Left ventricle myocardium inferior (tissue), 1 donor: ENCODE results near the gene RNLS. TPM values are rescaled to one million over a fixed set of nuclear protein-coding genes. Genes with fewer than 3 reads are reported as not detected.

Source experiments
- DNase-seq: peaks from one replicate; pipeline ENCODE4 v3.0.0-alpha.2; 2020
- H3K27ac ChIP-seq: fragments of 200-600 bp; replicated peaks from 2 replicates; pipeline ENCODE4 v1.8.0; 2021
- H3K27me3 ChIP-seq: fragments of 200-600 bp; 2 replicates; pipeline ENCODE4 v1.8.0; 2021; ENCODE audit warnings: low read depth
- H3K36me3 ChIP-seq: fragments of 200-600 bp; 2 replicates; pipeline ENCODE4 v1.8.0; 2021
- H3K4me1 ChIP-seq: fragments of 200-600 bp; 2 replicates; pipeline ENCODE4 v1.8.0; 2021
- H3K4me3 ChIP-seq: fragments of 200-600 bp; 2 replicates; pipeline ENCODE4 v1.8.0; 2021; ENCODE audit warnings: mild to moderate bottlenecking, moderate library complexity
- H3K9me3 ChIP-seq: fragments of 200-600 bp; replicated peaks from 2 replicates; pipeline ENCODE4 v1.8.0; 2021
- CTCF ChIP-seq: fragments of 200-600 bp; IDR thresholded peaks from 2 replicates; pipeline ENCODE4 v1.8.0; 2021; ENCODE audit warnings: antibody characterized with exemption, mild to moderate bottlenecking, borderline replicate concordance
- intact Hi-C: fragments of 100-400 bp; cut with micrococcal nuclease; formaldehyde crosslinking; loops from one replicate; pipeline ENCODE4 v1.11.0; 2022
- total RNA-seq: library from RNA; stranded (reverse); fragmentation: NEBNext Ultra II Directional; extraction: Animal tissue kit (Norgen Biotek cat#: 25700); gene quantifications from one replicate; pipeline ENCODE4 v1.2.1, GENCODE V29; 2021
- donor health status: DM: no; HTN: yes; CAD: no; lungs with severe emphysema.

Gene RNLS
- total RNA-seq, 1 donor from 2014 or later: 14.3 TPM

DNA sequence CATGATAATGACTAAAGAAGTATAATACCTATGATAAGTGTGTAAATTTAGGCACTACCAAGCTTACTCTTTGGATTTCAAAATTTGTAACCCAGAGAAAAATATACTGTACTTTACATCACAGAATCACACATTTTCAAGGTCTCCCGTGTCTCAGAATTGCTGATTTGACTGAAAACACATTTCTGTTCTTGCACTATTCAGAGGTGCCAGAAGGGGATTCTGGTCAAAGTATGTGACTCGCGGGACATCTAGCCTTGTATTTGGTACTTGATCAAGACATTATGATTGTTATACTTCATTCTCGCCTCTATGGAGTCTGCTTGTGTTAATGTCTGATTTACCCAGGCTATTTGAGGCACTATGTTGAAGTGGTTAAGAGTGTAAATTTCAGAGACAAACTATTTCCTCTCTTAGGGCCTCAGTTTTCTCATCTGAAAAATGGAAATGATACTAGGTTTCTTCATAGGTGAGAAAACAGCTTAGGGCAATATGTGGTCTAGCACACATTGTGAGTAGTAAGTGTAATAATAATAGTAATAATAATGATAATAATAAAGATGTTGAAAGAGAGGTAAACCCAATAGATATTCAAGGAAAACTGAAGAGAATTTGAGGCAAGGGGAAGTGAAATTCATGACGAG lies 320.4 kb downstream of the RNLS start:
- H3K27me3 ChIP-seq: no peaks in the 10 kb centered on the region
- DNase-seq: no peak
- H3K27ac ChIP-seq: no peak overlapping the region
- intact Hi-C loops: no loop called here
- H3K4me3 ChIP-seq: no peak overlapping the region
- H3K4me1 ChIP-seq: peaks cover 15% of the 10 kb centered on the region
- H3K9me3 ChIP-seq: no peaks in the 10 kb centered on the region
- no peaks in the 10 kb centered on the region for H3K36me3 ChIP-seq
- TF ChIP-seq CTCF: no peak

DNA sequence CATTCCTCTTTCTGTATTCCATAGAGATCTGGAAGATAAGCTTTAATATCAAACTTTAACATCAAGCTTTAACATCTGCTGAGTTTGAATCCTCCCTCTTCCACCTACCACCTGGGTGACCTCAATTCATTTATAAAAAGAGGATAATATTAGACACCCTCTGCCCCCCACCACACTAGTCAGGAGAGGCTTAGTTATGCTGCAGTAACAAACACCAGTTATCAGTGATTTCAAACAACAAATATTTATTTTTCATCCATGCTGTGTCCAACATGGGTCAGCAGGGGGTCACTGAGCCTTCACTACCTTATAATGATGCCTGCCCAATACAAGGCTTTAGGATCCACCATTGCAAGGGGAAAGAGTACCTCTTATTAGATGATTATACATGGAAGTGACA lies 322.0 kb downstream of the RNLS start:
- H3K4me3 ChIP-seq: no peak overlapping the region
- intact Hi-C loops: no loop called here
- no peaks in the 10 kb centered on the region for H3K27me3 ChIP-seq
- TF ChIP-seq CTCF: no peak
- H3K27ac ChIP-seq: no peak overlapping the region
- no peaks in the 10 kb centered on the region for H3K36me3 ChIP-seq
- H3K4me1 ChIP-seq: peaks cover 21% of the 10 kb centered on the region
- no peaks in the 10 kb centered on the region for H3K9me3 ChIP-seq
- no peak for DNase-seq

DNA sequence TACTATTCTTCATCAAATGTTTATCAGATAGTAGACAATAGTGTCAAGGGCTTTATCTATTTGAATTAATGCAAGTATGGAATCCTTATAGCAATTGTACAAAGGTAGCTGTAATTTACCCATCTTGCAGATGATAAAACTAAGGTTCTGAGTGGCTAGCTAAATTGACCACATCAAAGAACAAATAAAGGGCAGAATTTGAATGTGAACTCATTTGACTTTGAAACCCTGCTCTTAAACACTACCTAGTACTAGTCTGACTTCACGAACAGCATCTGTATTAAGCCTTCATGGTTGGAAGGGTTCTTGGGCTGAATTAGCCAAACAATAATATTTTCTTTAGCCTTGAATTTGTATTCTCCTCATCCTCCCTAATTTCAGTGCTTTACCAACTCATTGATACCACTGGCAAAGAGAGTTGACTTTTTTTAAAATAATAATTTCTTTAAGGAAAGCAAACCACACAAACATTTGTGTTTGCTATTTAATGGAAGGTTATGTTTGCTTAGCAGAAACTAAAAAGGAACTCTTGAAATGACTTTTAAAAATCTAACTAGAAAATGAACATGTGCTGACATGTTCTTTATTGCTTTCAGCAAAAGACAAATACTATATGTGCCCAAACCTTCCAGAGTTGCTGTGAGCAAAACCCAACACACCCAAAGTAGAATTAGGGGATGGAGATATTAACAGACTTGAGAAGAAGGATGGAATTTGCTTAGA lies 322.6 kb downstream of the RNLS start:
- intact Hi-C loops: no loop called here
- DNase-seq: no peak
- no peaks in the 10 kb centered on the region for H3K36me3 ChIP-seq
- no peak overlapping the region for H3K27ac ChIP-seq
- H3K4me3 ChIP-seq: no peak overlapping the region
- no peak for TF ChIP-seq CTCF
- H3K9me3 ChIP-seq: no peaks in the 10 kb centered on the region
- H3K27me3 ChIP-seq: no peaks in the 10 kb centered on the region
- peaks cover 15% of the 10 kb centered on the region for H3K4me1 ChIP-seq

- intact Hi-C loops: loop anchor here (10.0 kb wide), 2 partner anchors 125 to 395 kb away; partner anchors contain the start of genes KLLN and PTEN
- TF ChIP-seq CTCF: no peak
- H3K27ac ChIP-seq: no peak overlapping the region
- H3K9me3 ChIP-seq: no peaks in the 10 kb centered on the region
- H3K4me3 ChIP-seq: no peak overlapping the region
- DNase-seq: no peak
- no peaks in the 10 kb centered on the region for H3K36me3 ChIP-seq
- no peaks in the 10 kb centered on the region for H3K27me3 ChIP-seq
- peaks cover 15% of the 10 kb centered on the region for H3K4me1 ChIP-seq
Measured at GRCh38 chr10:88259381-88259780, 323.7 kb downstream of the RNLS start.

GRCh38 chr10:88256886-88257285 lies 326.2 kb downstream of the RNLS start:
- H3K4me3 ChIP-seq: peak overlapping the region; percentile 22
- peaks cover 26% of the 10 kb centered on the region for H3K4me1 ChIP-seq
- no peaks in the 10 kb centered on the region for H3K27me3 ChIP-seq
- no peak for DNase-seq
- TF ChIP-seq CTCF: no peak
- H3K9me3 ChIP-seq: no peaks in the 10 kb centered on the region
- intact Hi-C loops: loop anchor here (10.0 kb wide), 2 partner anchors 128 to 392 kb away; partner anchors contain the start of genes KLLN and PTEN
- peak overlapping the region; percentile 88 for H3K27ac ChIP-seq
- no peaks in the 10 kb centered on the region for H3K36me3 ChIP-seq
